SK-N-SH (cell line): ENCODE measurements around the gene ABCB1. TPM values are rescaled to one million over a fixed set of nuclear protein-coding genes. Genes with fewer than 3 reads are reported as not detected.
"Not testable (repeated sequence)": the region's sequence is repeated elsewhere in the genome, so short reads cannot be mapped to it uniquely, and the experiment has no call there.

Source experiments
- CTCF ChIA-PET: fragments of 300-600, 350-600 bp; formaldehyde crosslinking; extraction: SDS; loops from one replicate; lab custom pipeline; 2021; lab: Yijun Ruan, JAX
- POLR2A ChIA-PET: fragments of 350-600 bp; sonication (Branson Sonifier 250); formaldehyde crosslinking; extraction: SDS; loops from one replicate; lab custom pipeline; 2020; ENCODE audit warnings: antibody characterized with exemption, inconsistent platforms; lab: Yijun Ruan, JAX
- DNase-seq: peaks from one replicate; pipeline ENCODE4 v3.0.0; 2012
- H2AFZ ChIP-seq: fragments of 200-600 bp; sonication (generic); 2 replicates; pipeline ENCODE4 v1.8.1; 2016; ENCODE audit warnings: antibody characterized with exemption, mild to moderate bottlenecking, low read depth
- H3F3A ChIP-seq: fragments of 200-600 bp; sonication (generic); replicated peaks from 2 replicates; pipeline ENCODE3; 2016; ENCODE audit warnings: antibody characterized with exemption, mild to moderate bottlenecking; ENCODE audit not compliant: insufficient read depth
- H3K27ac ChIP-seq, 2 experiments: fragments of 200-500 bp in 1 of 2; fragments of 200-600 bp in 1 of 2; sonication (Bioruptor generic) in 1 of 2; sonication (generic), shearing (Covaris generic) in 1 of 2; 2 replicates each; pipeline versions ENCODE4 v1.5.1 to v1.6.1; 2014 to 2016; ENCODE audit warnings: low read depth in 2 of 2, inconsistent platforms in 1 of 2, low read length in 1 of 2, mild to moderate bottlenecking in 1 of 2, mixed read lengths in 1 of 2
- H3K27me3 ChIP-seq: fragments of 200-600 bp; sonication (generic), shearing (Covaris generic); 2 replicates; pipeline ENCODE4 v1.6.1; 2016; ENCODE audit warnings: mixed run types; ENCODE audit not compliant: insufficient read depth
- H3K36me3 ChIP-seq, 2 experiments: fragments of 200-500 bp in 1 of 2; fragments of 200-600 bp in 1 of 2; sonication (Bioruptor generic) in 1 of 2; sonication (generic) in 1 of 2; replicated peaks in 1 of 2; 2 replicates each; pipeline versions ENCODE3 to v1.5.1; 2014 to 2016; ENCODE audit warnings: low read length in 1 of 2, mild to moderate bottlenecking in 1 of 2; ENCODE audit not compliant: insufficient read depth in 2 of 2, control insufficient read depth in 1 of 2
- H3K4me1 ChIP-seq, 2 experiments: fragments of 200-500 bp in 1 of 2; fragments of 200-600 bp in 1 of 2; sonication (Bioruptor generic) in 1 of 2; sonication (generic), shearing (Covaris generic) in 1 of 2; 2 replicates each; pipeline versions ENCODE4 v1.5.1 to v1.6.1; 2014 to 2016; ENCODE audit warnings: low read depth in 1 of 2, low read length in 1 of 2, mixed run types in 1 of 2; ENCODE audit not compliant: insufficient read depth in 2 of 2, control insufficient read depth in 1 of 2
- H3K4me2 ChIP-seq: fragments of 200-600 bp; sonication (generic), shearing (Covaris generic); 2 replicates; pipeline ENCODE4 v1.6.1; 2017; ENCODE audit warnings: mixed run types
- H3K4me3 ChIP-seq, 2 experiments: fragments of 200-500 bp in 1 of 2; fragments of 200-600 bp in 1 of 2; sonication (Bioruptor generic) in 1 of 2; sonication (generic), shearing (Covaris generic) in 1 of 2; 2 replicates each; pipeline versions ENCODE4 v1.5.1 to v1.8.1; 2014 to 2016; ENCODE audit warnings: low read depth in 2 of 2, inconsistent platforms in 1 of 2, low read length in 1 of 2, mild to moderate bottlenecking in 1 of 2, mixed read lengths in 1 of 2, moderate library complexity in 1 of 2
- H3K79me2 ChIP-seq: fragments of 200-600 bp; sonication (generic); 2 replicates; pipeline ENCODE4 v1.8.1; 2017; ENCODE audit warnings: mild to moderate bottlenecking; ENCODE audit not compliant: insufficient read depth
- H3K9ac ChIP-seq: fragments of 200-600 bp; sonication (generic); 2 replicates; pipeline ENCODE4 v1.6.1; 2017; ENCODE audit warnings: mixed run types
- H3K9me2 ChIP-seq: fragments of 200-600 bp; sonication (generic); 2 replicates; pipeline ENCODE4 v1.6.1; 2017; ENCODE audit warnings: mixed run types
- H3K9me3 ChIP-seq: fragments of 200-600 bp; sonication (generic); 2 replicates; pipeline ENCODE4 v1.6.1; 2017; ENCODE audit warnings: mixed run types, mild to moderate bottlenecking, moderate library complexity
- H4K20me1 ChIP-seq: fragments of 200-600 bp; sonication (generic); 2 replicates; pipeline ENCODE4 v1.6.1; 2017; ENCODE audit warnings: mild to moderate bottlenecking, mixed run types; ENCODE audit not compliant: insufficient read depth
- ELF1 ChIP-seq: IDR thresholded peaks from 2 replicates; pipeline ENCODE4 v1.4.0; 2012
- EP300 ChIP-seq, 2 experiments: IDR thresholded peaks; 2 replicates each; pipeline versions ENCODE4 v1.4.0 to v1.6.1; 2012; ENCODE audit warnings: borderline replicate concordance in 1 of 2, low read depth in 1 of 2, low read length in 1 of 2
- EZH2phosphoT487 ChIP-seq: fragments of 200-600 bp; sonication (generic); IDR thresholded peaks from 2 replicates; pipeline ENCODE4 v1.6.1; 2017; ENCODE audit warnings: low read depth, mixed run types, mild to moderate bottlenecking, antibody characterized with exemption, moderate library complexity, borderline replicate concordance
- MEF2A ChIP-seq: IDR thresholded peaks from 2 replicates; pipeline ENCODE4 v1.4.0; 2012; ENCODE audit warnings: low read depth, borderline replicate concordance
- NFIC ChIP-seq: IDR thresholded peaks from 2 replicates; pipeline ENCODE4 v1.4.0; 2012; ENCODE audit warnings: borderline replicate concordance
- WGBS: methylation state at CpG from one replicate; pipeline ENCODE4 v1.1.6; 2017; ENCODE audit warnings: low lambda C conversion rate; 5-methylcytosine and 5-hydroxymethylcytosine counted together
- polyA plus RNA-seq, 3 experiments: library from polyadenylated mRNA; depleted of rRNA; stranded (reverse); fragments of >200 nt; gene quantifications; 2 replicates each; pipeline ENCODE4 v1.2.3, GENCODE V29; 2012
- TF ChIP-seq, protein P1 (sequence below): IDR thresholded peaks from 2 replicates; pipeline ENCODE4 v1.4.0; 2012; ENCODE audit warnings: low read depth, borderline replicate concordance

The ABCB1 gene
- polyA plus RNA-seq, 1 of the 3 experiments (the other 2 are of a cell fraction), result 2.0 TPM

DNA sequence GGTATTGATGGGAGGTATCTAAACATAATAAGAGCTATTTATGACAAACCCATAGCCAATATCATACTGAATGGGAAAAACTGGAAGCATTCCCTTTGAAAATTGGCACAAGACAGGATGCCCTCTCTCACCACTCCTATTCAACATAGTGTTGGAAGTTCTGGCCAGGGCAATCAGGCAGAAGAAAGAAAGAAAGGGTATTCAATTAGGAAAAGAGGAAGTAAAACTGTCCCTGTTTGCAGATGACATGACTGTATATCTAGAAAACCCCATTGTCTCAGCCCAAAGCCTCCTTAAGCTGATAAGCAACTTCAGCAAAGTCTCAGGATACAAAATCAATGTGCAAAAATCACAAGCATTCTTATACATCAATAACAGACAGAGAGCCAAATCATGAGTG lies 131.5 kb downstream of the ABCB1 start:
- H2AFZ ChIP-seq, H3F3A ChIP-seq, H3K27ac ChIP-seq, H4K20me1 ChIP-seq, DNase-seq, H3K9me2 ChIP-seq, H3K36me3 ChIP-seq, H3K79me2 ChIP-seq, POLR2A ChIA-PET, H3K4me2 ChIP-seq, CTCF ChIA-PET, H3K9me3 ChIP-seq, H3K4me1 ChIP-seq, H3K9ac ChIP-seq, H3K27me3 ChIP-seq, H3K4me3 ChIP-seq: not testable (repeated sequence)

DNA sequence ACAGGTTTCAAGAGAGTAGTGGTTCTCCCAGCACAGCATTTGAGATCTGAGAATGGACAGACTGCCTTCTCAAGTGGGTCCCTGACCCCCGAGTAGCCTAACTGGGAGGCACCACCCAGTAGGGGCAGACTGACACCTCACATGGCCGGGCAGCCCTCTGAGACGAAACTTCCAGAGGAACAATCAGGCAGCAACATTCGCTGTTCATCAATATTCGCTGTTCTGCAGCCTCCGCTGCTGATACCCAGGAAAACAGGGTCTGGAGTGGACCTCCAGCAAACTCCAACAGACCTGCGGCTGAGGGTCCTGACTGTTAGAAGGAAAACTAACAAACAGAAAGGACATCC lies 135.2 kb downstream of the ABCB1 start:
- H3K4me2 ChIP-seq, POLR2A ChIA-PET, DNase-seq: not testable (repeated sequence)

DNA sequence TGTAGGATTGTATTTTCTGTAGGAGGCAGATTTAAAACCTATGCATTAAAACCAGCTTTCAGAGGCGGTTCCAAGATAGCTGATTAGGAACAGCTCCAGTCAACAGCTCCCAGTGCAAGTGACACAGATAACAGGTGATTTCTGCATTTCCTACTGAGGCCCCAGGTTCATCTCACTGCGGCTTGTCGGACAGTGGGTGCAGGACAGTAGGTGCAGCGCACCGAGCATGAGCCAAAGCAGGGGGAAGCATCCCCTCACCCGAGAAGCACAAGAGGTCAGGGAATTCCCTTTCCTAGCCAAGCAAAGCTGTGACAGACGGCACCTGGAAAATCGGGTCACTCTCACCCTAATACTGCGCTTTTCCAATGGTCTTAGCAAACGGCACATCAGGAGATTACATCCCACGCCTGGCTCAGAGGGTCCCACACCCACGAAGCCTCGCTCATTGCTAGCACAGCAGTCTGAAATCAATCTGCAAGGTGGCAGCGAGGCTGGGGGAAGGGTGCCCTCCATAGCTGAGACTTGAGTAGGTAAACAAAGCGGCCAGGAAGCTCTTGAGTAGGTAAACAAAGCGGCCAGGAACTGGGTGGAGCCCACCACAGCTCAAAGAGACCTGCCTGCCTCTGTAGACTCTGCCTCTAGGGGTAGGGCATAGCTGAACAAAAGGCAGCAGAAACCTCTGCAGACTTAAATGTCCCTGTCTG lies 135.7 kb downstream of the ABCB1 start:
- 47% methylated on average over 16 of the region's 16 CpGs for WGBS
- H3K36me3 ChIP-seq, H3K4me1 ChIP-seq, H3K9me2 ChIP-seq, H3K27ac ChIP-seq, H3K27me3 ChIP-seq, H3K4me2 ChIP-seq, H3K79me2 ChIP-seq, POLR2A ChIA-PET, DNase-seq, H3F3A ChIP-seq, H3K4me3 ChIP-seq, H2AFZ ChIP-seq, H3K9me3 ChIP-seq, H4K20me1 ChIP-seq, H3K9ac ChIP-seq: not testable (repeated sequence)
- CTCF ChIA-PET, result interaction anchor here (0.7 kb wide), 1 partner anchor 25 kb away, joined by 4 read pairs; no protein-coding TSS in a partner anchor

More for the DNA sequence above, 135.2 kb downstream of the ABCB1 start:
- H3K4me1 ChIP-seq, H3K36me3 ChIP-seq, H2AFZ ChIP-seq, H3K79me2 ChIP-seq, H3F3A ChIP-seq, H3K9me3 ChIP-seq, H4K20me1 ChIP-seq, H3K9ac ChIP-seq, H3K27me3 ChIP-seq, H3K27ac ChIP-seq, H3K4me3 ChIP-seq, H3K9me2 ChIP-seq: not testable (repeated sequence)
- 66% methylated on average over 7 of the region's 7 CpGs for WGBS
- CTCF ChIA-PET, result interaction anchor here (0.8 kb wide), 1 partner anchor 42 kb away, joined by 3 read pairs; no protein-coding TSS in a partner anchor

DNA sequence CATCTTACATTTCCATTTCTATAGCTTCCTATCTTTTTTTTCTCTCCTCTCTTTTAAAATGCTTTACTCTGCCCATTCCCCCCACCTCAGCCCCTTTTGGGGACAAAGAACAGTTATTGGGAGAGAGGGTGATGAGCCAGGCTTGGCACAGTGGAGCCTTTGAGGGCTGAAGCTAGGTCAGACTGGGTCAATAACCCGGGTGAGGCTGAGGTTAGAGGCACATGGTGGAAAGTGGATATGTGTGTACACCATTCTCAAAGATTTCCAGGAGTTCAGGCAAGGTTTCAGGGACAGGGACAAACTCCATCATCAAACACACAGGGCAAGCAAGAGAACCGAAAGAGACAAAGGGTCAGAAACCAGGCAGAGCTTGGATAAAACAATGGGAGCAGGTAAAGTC lies 136.7 kb downstream of the ABCB1 start:
- Histone ChIP-seq H3K9ac (no peak overlapping the region), H3K27me3 (no peaks in the 10 kb centered on the region), H3K4me3 (no peak overlapping the region), H2AFZ (no peak overlapping the region), H4K20me1 (no peaks in the 10 kb centered on the region), H3K9me2 (no peaks in the 10 kb centered on the region), H3K27ac (no peak overlapping the region), H3K9me3 (no peaks in the 10 kb centered on the region), H3K36me3 (no peaks in the 10 kb centered on the region), H3F3A (no peaks in the 10 kb centered on the region), H3K4me2 (no peak overlapping the region), H3K4me1 (no peaks in the 10 kb centered on the region), H3K79me2 (no peaks in the 10 kb centered on the region)
- TF ChIP-seq EZH2phosphoT487 (no peak), MEF2A (no peak), NFIC (no peak), EP300 (IDR thresholded peaks at IDR 0.05; ENCODE audit: borderline replicate concordance in 1 of 2, low read depth in 1 of 2, low read length in 1 of 2) (no peak), ELF1 (no peak)
- TF ChIP-seq, protein P1, sequence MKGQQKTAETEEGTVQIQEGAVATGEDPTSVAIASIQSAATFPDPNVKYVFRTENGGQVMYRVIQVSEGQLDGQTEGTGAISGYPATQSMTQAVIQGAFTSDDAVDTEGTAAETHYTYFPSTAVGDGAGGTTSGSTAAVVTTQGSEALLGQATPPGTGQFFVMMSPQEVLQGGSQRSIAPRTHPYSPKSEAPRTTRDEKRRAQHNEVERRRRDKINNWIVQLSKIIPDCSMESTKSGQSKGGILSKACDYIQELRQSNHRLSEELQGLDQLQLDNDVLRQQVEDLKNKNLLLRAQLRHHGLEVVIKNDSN, result no peak
- ChIA-PET POLR2A (no interaction called here), CTCF (interaction anchor here (0.7 kb wide), 1 partner anchor 26 kb away, joined by 4 read pairs; no protein-coding TSS in a partner anchor)
- 28% methylated on average over 2 of the region's 2 CpGs for WGBS
- DNase-seq, result no peak

DNA sequence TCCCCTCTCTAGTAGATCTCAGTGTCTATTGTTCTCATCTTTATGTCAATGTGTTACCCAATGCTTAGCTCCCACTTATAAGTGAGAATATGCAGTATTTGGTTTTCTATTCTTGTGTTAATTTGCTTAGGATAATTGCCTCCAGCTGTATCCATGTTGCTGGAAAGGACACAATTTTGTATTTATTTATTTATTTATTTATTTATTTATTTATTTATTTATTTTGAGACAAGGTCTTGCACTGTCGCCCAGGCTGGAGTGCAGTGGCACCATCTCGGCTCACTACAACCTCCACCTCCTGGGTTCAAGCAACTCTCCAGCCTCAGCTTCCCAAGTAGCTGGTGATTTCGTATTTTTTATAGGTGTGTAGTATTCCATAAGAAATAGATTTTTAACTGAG lies 140.2 kb downstream of the ABCB1 start:
- H3K9me2 ChIP-seq, H3K4me2 ChIP-seq, H3K79me2 ChIP-seq, H3K27ac ChIP-seq, H2AFZ ChIP-seq, H4K20me1 ChIP-seq, H3K4me1 ChIP-seq, H3K27me3 ChIP-seq, DNase-seq, POLR2A ChIA-PET, H3F3A ChIP-seq, H3K9ac ChIP-seq, H3K9me3 ChIP-seq, H3K36me3 ChIP-seq, H3K4me3 ChIP-seq: not testable (repeated sequence)
- CTCF ChIA-PET, result interaction anchor here (1.3 kb wide), 1 partner anchor 45 kb away, joined by 4 read pairs; no protein-coding TSS in a partner anchor
- 42% methylated on average over 3 of the region's 3 CpGs for WGBS
